ENCODE data around the gene ERF.

ERF gene

DNA sequence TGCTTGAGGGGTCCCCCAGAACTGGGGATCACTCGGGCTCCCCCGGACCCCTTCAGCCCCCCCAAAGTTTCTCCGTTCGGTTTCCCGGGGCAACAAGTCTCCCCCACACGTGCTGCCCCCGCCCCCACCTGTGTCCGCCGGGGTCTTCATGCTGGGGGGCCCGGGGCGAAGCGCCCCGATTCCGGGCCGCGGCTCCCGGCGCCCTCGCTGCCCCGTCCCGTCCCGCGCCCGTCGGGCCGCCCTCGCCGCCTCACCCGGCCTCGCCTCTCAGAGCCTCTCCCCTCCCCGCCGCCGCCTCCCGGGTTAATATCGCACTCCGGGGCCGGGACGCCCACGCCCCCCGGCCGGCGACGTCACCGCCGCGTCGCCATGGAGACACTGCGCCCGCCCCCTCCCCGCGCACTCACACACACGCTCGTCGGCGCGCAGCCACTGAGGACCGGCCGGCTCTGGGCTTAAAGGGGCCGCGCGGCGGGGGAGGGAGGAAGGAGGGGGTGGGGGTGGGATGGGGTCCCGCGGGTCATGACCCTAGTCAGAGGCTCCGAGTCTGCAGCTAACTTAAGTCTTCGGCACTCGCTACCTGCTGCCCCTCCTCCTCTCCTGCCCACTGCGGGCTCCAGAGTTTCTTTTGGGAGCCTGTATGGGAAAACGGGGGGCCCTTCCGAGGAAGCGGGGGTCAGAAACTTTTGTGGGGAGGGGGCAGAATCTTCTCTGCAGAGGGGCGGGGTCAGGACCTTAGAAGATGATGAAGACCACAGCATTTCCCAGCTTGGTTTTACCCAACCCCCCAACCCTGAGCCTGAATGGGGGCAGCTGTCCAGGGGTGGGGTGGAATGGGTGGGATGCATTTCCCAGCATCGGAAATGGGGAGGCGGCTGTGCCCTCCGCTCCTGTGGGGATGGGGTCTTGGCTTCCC is at the start of gene ERF:
ERF (minus strand) TSS at position 279 of the 916 bp plus-strand sequence; CDS start at position 150, 129 bp downstream.
- peak; percentile 61 for DNase-seq

DNA sequence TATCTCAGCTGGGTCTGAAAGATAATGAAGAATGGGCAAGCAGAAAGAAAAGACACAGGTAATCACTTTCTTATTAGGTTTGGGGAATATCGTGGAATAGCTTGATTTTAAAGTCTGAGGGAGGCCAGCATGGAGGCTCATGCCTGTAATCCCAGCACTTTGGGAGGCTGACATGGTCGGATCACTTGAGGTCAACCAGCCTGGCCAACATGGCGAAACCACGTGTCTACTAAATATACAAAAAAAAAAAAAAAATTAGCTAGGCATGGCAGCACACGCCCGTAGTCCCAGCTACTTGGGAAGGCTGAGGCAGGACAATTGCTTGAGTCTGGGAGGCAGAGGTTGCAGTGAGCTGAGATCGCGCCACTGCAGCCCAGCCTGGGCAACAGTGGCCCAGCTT is 48.9 kb upstream of the ERF start:
- DNase-seq, result no peak

DNA sequence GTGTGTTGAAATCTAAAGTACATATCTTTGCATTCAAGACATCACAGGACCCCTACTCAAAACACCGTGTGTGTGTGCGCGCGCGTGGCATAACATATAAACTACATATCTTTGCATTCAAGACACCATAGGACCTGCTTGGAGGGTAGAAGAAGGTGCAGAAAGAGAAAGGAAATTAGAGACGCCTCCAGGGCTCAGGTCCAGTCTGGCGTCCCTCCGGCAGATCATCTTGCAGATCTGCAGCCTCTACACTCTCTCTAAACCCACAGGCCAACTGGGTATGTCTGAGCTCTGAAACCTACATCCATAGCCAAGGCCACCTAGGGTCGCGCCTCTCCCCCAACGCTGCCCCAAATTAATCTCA is 48.2 kb upstream of the ERF start:
- no peak for DNase-seq

DNA sequence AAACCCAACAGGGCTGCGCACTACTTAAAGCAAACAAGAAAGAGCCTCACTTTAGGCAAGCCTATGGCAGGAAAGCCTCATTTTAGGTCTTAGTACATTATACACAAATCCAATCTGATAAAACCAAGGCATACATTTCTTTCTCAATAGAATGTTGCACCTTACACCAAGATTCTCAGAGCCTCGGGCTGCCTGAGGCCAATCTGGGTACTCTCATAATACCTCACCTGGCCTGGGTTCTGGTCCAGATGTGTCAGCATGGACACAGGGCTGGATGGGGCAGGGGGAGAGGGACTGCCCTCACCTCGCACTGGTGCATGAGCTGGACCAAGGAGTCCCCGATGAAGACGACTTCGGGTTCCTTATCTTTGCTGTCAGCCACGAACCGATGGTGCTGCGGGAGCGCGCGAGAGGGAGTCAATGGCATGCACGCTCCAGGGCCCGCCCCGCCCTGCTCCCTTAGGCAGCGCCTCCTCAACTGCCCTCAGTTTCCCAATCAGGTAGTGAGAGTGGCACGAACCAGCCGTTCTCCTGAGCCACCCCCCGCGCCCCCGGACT is 46.8 kb upstream of the ERF start, which contains the start of gene PRR19:
PRR19 (plus strand) TSS at position 487 of the 558 bp plus-strand sequence. CDS start 7,453 bp downstream, outside the sequence.
- DNase-seq, result no peak

DNA sequence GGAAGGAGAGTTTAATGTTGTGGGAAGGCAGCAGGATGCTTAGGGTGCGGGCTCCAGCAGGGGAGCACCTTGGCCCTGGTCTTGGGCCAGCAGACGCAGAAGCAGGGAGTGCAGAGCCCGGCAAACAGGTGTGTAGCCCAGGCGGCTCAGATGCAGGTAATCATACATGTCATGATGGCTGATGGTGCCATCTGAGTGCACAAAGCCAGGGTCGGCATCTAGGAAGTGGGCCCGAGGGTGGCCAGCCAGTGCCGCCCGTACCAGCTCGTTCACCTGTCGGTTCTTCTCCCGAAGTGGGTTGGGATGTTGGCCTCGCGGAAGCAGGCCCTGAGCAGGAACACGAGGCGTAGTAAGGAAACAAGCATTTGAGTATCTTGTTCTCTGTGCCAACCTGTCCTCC is 42.1 kb upstream of the ERF start:
- no peak for DNase-seq

DNA sequence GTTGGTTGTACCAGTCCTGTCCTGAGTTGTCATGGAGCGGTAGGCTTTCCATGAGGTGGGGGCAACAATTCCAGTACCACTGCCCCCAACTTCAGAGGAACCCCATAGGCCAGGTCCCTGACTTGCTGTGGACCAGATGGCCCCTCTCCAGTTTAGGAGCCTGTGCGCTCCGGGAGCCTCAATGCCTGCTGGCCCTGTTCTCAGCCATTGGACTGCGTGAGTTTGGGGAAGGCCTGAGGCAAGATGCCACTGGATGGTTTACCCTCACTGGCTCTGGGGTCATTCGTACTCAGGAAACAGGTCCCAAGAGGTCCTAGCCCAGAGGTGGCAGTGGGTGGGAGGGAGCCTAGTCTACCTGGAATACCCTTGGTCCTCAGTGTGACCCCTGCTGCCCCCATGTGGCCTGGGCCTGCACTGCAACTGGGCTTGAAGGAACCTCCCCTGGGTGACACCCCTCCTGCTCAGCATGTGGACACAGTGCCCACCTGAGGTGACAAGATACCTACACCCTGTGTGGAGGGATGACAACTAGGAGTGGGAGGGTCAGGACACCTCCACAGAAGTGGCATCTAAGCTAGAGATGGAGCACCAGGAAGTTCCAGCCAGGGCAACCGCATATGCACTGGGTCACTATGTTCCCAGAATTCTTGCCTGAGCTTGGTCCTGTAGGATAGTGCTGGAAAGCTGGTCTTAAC is 41.0 kb upstream of the ERF start:
- DNase-seq, result peak; percentile 64

DNA sequence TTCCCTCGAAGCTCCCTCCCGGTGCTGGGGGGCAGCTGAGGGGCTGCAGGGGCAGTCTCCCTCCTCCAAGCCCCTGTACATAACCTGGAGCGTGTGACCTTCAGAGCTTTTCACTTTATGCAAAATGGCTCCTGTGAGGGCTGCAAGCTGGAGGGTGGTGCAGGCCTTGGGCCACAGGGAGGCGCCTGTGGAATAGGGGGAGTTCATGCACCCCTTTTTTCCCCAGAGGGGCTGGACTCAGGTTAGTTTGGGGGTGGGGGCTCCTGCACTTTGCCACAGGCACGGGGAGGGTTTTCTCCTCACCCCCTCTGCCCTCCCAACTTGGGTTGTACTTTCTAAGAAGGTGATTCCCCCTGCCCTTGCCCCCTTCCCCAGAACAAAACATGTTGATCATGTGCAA is 40.4 kb upstream of the ERF start:
- DNase-seq, result no peak

DNA sequence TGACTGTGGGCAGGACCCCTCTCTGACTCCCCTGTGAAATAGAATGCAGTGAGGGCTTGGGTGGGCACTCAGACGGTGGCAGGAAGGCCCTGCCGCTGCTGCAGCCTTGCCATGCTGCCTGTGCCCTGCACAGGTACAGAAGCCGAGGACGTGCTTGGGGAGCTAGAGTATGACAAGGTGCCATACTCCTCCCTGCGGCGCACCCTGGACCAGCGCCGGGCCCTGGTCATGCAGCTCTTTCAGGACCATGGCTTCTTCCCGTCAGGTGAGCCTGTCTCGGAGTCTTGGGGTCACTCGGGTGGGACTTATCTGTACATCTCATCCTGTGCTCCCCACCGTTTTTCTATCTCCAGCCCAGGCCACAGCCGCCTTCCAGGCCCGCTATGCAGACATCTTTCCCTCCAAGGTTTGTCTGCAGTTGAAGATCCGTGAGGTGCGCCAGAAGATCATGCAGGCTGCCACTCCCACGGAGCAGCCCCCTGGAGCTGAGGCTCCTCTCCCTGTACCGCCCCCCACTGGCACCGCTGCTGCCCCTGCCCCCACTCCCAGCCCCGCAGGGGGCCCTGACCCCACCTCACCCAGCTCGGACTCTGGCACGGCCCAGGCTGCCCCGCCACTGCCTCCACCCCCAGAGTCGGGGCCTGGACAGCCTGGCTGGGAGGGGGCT is 39.7 kb upstream of the ERF start:
- DNase-seq, result no peak

DNA sequence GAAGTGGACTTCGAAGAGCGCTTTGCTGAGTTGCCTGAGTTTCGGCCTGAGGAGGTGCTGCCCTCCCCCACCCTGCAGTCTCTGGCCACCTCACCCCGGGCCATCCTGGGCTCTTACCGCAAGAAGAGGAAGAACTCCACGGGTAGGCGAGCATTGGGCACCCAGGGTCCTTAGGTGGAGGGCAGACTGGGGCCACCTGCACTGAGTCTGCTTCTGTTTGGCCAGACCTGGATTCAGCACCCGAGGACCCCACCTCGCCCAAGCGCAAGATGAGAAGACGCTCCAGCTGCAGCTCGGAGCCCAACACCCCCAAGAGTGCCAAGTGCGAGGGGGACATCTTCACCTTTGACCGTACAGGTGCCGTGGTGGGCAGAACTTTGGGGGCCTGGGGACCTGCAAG is 39.0 kb upstream of the ERF start:
- no peak for DNase-seq

DNA sequence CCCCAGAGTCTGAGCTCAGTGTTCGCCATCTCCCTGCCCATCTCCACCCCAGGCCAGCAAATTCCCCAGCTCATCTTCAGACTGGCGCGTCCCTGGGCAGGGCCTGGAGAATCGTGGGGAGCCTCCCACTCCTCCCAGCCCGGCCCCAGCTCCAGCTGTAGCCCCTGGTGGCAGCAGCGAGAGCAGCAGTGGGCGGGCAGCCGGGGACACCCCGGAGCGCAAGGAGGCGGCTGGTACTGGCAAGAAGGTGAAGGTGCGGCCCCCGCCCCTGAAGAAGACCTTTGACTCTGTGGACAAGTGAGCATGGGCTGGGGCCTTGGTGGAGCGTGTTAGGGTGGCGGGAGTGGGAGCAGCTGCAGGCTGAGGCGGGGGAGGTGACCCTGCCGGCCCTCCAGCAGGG is 38.6 kb upstream of the ERF start:
- no peak for DNase-seq

DNA sequence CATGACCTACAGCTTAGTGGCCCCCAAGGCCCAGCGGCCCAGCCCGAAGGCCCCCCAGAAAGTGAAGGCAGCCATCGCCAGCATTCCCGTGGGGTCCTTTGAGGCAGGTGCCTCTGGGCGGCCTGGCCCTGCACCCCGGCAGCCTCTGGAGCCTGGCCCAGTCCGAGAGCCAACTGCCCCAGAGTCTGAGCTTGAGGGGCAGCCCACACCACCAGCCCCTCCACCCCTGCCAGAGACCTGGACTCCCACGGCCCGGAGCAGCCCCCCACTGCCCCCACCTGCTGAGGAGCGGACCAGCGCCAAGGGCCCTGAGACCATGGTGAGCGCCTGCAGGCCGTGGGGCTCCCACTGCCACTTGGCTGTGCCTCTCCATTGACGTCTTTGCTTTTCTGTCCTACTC is 38.0 kb upstream of the ERF start:
- no peak for DNase-seq

DNA sequence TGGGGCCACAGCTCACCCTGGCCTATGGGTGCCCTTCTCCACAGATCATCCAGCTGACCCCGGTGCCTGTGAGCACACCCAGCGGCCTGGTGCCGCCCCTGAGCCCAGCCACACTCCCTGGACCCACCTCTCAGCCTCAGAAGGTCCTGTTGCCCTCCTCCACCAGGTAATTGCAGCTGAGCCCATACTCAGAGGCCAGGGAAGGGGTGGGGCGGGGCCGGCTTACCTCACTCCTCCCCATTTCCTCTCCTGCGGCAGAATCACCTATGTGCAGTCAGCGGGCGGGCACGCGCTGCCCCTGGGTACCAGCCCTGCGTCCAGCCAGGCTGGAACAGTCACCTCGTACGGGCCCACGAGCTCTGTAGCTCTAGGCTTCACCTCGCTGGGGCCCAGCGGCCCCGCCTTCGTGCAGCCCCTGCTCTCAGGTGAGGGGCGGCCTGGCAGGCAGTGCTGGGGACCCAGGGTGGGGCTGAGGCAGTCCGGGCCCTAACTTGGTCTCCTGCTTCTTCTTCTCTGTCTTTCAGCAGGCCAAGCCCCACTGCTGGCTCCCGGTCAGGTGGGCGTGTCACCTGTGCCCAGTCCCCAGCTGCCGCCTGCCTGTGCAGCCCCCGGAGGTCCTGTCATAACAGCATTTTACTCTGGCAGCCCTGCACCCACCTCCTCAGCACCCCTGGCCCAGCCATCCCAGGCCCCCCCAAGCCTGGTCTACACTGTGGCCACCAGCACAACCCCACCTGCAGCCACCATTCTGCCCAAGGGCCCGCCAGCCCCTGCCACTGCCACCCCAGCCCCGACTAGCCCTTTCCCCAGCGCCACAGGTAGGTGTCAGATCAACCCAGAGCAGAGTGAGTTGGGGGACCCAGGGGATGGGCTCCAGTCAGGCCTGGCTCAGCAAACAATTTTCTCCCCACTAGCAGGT is 37.4 kb upstream of the ERF start:
- DNase-seq, result no peak

DNA sequence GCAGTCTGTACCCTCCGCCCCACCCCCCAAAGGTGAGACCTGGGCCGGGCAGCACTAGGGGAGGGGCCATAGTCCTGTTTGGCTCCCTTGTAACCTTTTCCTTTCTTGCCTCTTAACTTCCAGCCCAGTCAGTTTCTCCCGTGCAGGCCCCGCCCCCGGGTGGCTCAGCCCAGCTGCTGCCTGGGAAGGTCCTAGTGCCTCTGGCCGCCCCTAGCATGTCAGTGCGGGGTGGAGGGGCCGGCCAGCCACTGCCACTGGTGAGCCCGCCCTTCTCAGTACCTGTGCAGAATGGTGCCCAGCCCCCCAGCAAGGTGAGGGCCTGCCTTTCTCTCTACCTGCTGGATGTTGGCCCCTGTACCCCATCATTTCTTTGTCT is 36.5 kb upstream of the ERF start:
- DNase-seq, result no peak

DNA sequence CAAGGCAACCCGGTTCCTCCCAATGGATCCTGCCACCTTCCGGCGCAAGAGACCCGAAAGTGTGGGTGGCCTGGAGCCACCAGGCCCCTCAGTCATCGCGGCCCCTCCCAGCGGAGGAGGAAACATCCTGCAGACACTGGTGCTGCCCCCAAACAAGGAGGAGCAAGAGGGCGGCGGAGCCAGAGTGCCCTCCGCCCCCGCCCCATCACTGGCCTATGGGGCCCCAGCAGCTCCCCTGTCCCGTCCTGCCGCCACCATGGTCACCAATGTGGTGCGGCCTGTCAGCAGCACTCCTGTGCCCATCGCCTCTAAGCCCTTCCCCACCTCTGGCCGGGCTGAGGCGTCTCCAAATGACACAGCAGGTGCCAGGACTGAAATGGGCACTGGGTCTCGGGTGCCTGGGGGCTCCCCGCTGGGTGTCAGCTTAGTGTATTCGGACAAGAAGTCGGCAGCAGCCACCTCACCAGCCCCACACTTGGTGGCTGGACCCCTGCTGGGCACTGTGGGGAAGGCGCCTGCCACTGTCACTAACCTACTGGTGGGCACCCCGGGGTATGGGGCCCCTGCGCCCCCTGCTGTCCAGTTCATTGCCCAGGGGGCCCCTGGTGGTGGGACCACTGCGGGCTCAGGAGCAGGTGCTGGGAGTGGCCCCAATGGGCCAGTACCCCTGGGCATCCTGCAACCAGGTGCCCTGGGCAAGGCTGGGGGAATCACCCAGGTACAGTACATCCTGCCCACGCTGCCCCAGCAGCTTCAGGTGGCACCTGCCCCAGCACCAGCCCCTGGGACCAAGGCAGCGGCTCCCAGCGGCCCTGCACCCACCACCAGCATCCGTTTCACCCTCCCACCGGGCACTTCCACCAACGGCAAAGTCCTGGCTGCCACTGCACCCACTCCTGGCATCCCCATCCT is 35.9 kb upstream of the ERF start:
- DNase-seq, result no peak

DNA sequence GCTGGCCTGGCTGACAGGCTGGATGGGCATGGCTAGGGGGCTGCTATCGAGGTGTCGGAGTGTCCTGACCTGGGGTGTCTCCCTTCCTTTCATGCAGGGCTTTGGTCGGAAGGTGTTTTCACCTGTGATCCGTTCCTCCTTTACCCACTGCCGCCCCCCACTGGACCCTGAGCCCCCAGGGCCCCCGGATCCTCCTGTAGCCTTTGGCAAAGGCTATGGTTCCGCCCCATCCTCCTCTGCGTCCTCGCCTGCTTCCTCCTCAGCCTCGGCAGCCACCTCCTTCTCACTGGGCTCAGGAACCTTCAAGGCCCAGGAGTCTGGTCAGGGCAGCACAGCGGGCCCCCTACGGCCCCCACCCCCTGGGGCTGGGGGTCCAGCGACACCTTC is 35.2 kb upstream of the ERF start:
- no peak for DNase-seq

DNA sequence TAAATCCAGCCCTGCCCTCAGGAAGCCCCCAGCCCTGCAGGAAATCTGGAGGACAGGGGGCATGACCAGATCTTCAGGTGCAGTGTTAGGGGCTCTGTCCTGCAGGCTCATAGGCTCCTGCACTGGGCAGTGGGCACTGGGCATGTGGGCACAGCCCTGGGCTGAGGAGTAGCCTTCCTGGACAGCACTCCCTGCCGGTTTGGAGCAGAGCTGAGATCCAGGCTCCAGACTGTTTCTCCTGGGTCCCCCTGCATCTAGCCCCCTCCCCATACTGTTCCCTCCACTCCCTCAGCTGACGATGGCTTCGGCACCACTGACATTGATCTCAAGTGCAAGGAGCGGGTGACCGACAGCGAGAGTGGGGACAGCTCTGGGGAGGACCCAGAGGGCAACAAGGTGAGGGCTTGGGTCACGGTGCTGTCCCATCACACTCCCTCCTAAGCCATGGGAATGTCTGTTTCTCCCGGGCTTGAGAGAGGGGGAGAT is 34.7 kb upstream of the ERF start:
- DNase-seq, result no peak

DNA sequence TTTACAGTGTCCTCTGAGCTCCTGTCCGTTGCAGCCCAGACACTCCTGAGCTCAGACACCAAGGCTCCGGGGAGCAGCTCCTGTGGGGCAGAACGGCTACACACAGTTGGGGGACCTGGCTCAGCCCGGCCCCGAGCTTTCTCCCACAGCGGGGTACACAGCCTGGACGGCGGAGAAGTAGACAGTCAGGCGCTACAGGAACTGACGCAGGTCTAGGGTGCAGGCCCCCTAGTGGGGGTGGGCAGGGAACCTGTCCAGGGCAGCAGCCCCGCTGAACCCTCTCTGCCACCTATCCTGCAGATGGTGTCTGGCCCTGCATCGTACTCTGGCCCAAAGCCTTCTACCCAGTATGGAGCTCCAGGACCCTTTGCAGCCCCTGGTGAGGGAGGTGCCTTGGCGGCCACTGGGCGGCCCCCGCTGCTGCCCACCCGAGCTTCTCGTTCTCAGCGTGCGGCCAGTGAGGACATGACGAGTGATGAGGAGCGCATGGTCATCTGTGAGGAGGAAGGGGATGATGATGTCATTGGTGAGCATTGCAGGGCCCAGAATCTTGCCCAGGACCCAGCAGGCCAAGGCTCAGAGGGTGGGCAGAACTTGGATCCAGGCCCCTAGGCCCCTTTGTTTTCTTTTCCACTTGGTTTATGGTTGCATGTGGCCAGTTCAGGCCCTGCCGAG is 34.1 kb upstream of the ERF start:
- no peak for DNase-seq

DNA sequence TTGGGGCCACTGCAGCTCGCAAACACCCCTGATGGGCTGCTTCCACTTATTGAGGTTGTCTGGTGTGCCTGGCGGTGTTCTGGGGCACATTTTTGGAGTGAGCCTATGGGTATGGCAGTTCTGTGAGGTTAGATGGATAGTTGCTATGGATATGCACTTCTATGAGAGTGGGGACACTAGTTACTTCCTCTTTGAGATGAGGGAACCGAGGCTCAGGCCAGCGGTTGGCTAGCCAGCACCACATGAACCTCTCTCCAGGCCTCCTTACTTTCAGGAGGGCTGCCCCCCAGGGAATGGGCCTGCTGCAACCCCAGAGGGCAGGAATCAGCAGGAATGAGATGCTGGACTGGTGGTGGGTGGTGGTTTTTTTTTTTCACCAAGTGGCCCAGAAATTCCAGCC is 33.5 kb upstream of the ERF start:
- no peak for DNase-seq

DNA sequence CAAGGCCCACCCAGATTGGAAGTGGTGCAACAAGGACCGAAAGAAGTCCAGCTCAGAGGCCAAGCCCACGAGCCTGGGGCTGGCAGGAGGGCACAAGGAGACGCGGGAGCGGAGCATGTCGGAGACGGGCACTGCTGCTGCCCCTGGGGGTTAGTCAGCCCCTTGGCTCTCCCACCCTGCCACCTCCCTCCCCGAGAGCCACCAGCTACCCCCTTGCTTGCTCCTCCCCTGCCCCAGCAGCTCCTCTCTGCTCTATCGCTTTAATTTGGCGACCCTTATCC is 32.8 kb upstream of the ERF start:
- DNase-seq, result no peak

DNA sequence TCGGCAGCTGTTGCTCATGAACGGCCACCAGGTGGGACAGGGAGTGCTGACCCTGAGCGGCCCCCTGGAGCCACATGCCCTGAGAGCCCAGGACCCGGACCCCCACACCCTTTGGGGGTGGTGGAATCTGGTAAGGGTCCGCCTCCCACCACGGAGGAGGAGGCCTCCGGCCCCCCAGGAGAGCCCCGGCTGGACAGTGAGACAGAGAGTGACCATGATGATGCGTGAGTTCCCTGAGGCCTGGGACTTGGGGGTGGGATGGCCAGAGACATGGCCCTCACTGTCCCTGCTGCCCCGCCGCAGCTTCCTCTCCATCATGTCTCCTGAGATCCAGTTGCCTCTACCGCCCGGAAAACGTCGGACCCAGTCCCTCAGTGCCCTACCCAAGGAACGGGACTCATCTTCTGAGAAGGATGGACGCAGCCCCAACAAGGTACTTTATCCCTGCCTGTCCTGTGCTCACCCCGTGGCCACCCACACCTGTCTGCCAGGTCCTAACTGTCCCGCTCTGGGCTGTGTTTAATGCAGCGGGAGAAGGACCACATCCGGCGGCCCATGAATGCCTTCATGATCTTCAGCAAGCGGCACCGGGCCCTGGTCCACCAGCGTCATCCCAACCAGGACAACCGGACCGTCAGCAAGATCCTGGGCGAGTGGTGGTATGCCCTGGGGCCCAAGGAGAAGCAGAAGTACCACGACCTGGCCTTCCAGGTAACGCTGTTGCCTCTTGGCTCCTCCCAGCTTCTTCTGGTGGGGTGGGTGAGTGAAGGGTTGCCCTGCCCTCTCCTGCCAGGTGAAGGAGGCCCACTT is 32.3 kb upstream of the ERF start:
- no peak for DNase-seq

All from NCI-H1694 treated with DMSO at 0.1 percent for 48 hours (cell line).